Measurements from ENCODE around the gene LAMB4. TPM values are rescaled to one million over a fixed set of nuclear protein-coding genes. Genes with fewer than 3 reads are reported as not detected.
A peak's percentile ranks its signal among the peaks of the same experiment; 100 is the strongest.

LAMB4 gene
- total RNA-seq, 1 donor from 2014 or later = not detected

DNA sequence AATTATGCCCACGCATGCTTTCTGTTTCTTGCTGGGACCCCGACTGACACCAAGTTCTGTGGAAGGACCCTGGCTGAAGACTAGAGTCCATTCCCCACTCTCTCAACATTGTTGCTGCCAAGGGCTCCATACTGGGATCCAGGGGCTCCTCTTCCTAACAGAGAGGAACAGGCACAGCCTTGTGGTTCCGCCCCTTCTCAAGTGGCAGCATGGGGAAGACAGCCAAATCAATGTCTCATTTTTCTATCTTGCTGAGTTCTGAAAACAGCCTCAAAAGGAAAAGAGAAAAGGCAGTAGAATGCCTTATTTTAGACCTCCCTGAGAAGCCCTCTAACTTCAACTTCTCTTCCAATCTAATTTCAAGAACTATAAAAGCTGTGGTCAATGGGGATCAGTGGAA lies 103.5 kb downstream of the LAMB4 start:
- H3K4me1 ChIP-seq = peaks cover 11% of the 10 kb centered on the region
- H3K4me3 ChIP-seq = no peak overlapping the region
- DNase-seq (no peak), ATAC-seq (no peak)
- TF ChIP-seq, protein P1, sequence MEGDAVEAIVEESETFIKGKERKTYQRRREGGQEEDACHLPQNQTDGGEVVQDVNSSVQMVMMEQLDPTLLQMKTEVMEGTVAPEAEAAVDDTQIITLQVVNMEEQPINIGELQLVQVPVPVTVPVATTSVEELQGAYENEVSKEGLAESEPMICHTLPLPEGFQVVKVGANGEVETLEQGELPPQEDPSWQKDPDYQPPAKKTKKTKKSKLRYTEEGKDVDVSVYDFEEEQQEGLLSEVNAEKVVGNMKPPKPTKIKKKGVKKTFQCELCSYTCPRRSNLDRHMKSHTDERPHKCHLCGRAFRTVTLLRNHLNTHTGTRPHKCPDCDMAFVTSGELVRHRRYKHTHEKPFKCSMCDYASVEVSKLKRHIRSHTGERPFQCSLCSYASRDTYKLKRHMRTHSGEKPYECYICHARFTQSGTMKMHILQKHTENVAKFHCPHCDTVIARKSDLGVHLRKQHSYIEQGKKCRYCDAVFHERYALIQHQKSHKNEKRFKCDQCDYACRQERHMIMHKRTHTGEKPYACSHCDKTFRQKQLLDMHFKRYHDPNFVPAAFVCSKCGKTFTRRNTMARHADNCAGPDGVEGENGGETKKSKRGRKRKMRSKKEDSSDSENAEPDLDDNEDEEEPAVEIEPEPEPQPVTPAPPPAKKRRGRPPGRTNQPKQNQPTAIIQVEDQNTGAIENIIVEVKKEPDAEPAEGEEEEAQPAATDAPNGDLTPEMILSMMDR (IDR thresholded peaks at IDR 0.05) = no peak
- H3K27ac ChIP-seq = no peak overlapping the region
- H3K9me3 ChIP-seq = no peaks in the 10 kb centered on the region
- intact Hi-C loops (cut with DNase I) = no loop called here
- H3K36me3 ChIP-seq = no peaks in the 10 kb centered on the region
- no peaks in the 10 kb centered on the region for H3K27me3 ChIP-seq

DNA sequence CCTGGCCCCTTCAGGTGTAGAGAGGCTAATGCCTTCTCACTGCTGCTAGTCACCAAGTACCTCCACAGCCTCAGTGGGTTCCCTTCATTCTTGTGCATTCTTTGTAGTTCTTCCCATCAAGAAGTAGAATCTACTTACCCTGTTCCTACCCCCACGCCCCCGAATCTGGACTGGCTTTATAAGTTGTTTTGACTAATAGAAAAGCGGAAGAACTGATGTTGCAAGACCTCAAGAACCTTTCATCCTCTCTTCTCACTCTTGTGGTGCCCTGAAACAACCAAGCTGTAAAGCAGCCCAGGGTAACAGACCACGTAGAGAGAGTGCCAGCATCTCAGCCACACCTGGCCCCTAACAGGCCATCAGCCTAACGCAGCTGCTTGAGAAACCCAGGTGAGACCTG lies 104.0 kb downstream of the LAMB4 start:
- H3K27ac ChIP-seq = no peak overlapping the region
- H3K4me3 ChIP-seq = no peak overlapping the region
- DNase-seq (no peak), ATAC-seq (peak; percentile 41)
- no peaks in the 10 kb centered on the region for H3K9me3 ChIP-seq
- H3K27me3 ChIP-seq = no peaks in the 10 kb centered on the region
- TF ChIP-seq, protein P1 (IDR thresholded peaks at IDR 0.05) = no peak
- intact Hi-C loops (cut with DNase I) = no loop called here
- peaks cover 11% of the 10 kb centered on the region for H3K4me1 ChIP-seq
- no peaks in the 10 kb centered on the region for H3K36me3 ChIP-seq

DNA sequence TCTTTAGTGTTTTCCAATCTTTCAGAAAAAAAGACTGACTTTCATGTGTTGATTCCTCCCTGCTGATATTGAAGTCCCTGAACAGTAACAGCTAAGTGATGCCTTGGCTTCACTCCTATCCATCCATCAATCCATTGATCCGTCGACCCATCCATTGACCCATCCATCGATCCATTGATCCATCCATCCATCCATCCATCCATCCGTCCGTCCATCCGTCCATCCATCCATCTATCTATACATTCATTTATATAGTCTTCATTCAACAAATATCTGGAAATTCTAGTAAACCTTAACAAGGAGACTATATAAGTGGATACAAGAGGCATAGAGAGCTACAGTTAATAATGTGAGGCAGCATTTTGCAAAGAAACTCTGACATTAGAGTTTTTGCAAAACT lies 105.6 kb downstream of the LAMB4 start:
- Histone ChIP-seq H3K27ac (no peak overlapping the region), H3K36me3 (no peaks in the 10 kb centered on the region), H3K4me3 (no peak overlapping the region), H3K27me3 (no peaks in the 10 kb centered on the region), H3K9me3 (no peaks in the 10 kb centered on the region), H3K4me1 (peaks cover 11% of the 10 kb centered on the region)
- intact Hi-C loops (cut with DNase I) = no loop called here
- ATAC-seq = no peak
- no peak for DNase-seq
- TF ChIP-seq, protein P1 (IDR thresholded peaks at IDR 0.05) = no peak

DNA sequence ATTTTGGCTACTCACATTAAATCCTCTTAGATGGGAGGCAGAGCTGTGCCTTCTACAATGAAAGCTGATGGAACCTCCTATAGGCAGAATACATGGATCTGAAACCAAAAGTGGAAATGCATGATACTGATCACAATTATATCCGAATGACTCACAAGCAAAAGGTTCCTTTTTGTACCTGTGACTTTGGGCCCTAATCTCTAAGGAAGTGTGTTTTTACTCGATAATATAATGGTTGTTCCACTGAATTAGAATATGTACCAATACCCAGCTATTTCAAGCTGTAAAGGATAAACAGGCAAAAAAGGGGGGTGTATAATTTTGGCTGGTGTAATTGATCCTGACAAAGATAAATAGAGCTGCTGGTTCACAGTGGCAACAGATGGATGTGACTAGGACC lies 109.6 kb downstream of the LAMB4 start:
- TF ChIP-seq, protein P1 (IDR thresholded peaks at IDR 0.05) = no peak

DNA sequence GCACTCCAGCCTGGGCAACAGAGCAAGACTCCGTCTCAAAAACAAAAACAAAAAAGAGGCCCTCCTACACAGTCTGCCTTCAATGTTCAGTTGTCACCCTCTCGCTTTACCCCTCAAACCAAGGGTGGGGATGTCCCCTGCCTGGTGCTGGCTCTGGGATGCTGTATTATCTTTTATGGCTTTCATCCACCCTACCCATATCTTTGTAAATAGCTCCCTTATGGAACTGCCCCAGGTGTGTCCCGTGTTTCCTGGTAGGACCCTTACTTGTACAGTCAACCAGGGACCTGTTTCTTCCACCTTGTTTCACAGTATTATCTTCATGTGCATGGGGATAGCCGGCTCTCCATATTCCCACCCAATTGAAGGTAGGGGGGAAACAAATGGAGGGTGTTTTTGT lies 111.5 kb downstream of the LAMB4 start:
- H3K27me3 ChIP-seq = no peaks in the 10 kb centered on the region
- no peaks in the 10 kb centered on the region for H3K4me1 ChIP-seq
- H3K9me3 ChIP-seq = no peaks in the 10 kb centered on the region
- H3K36me3 ChIP-seq = no peaks in the 10 kb centered on the region
- H3K4me3 ChIP-seq = no peak overlapping the region
- DNase-seq (no peak), ATAC-seq (no peak)
- TF ChIP-seq, protein P1 (IDR thresholded peaks at IDR 0.05) = no peak
- no peak overlapping the region for H3K27ac ChIP-seq
- intact Hi-C loops (cut with DNase I) = no loop called here

More for the DNA sequence above, 109.6 kb downstream of the LAMB4 start:
- no peak for DNase-seq
- no peak overlapping the region for H3K4me3 ChIP-seq
- intact Hi-C loops (cut with DNase I) = no loop called here
- no peak overlapping the region for H3K27ac ChIP-seq
- H3K4me1 ChIP-seq = no peaks in the 10 kb centered on the region
- no peaks in the 10 kb centered on the region for H3K36me3 ChIP-seq
- H3K27me3 ChIP-seq = no peaks in the 10 kb centered on the region
- H3K9me3 ChIP-seq = no peaks in the 10 kb centered on the region
- no peak for ATAC-seq

DNA sequence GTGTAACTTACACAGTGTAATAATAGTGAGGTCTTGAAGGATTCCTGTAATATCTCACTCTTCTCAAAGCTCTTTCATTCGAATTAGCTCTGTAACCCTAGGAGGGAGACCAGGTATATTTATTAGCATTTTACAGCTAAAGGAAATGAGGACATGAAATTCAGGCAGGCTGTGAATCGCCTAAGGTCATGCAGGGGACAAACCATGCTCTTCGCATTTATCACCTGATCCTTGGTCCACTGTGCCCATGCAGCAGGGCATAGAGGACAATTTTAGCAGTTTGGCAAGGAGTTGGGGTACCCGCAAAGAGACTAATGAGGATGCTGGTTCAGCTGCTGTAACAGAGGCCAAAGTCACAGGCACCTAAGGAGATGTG lies 112.4 kb downstream of the LAMB4 start:
- ATAC-seq = no peak
- TF ChIP-seq, protein P1 (IDR thresholded peaks at IDR 0.05) = no peak
- intact Hi-C loops (cut with DNase I) = no loop called here
- no peak overlapping the region for H3K4me3 ChIP-seq
- no peaks in the 10 kb centered on the region for H3K36me3 ChIP-seq
- H3K27me3 ChIP-seq = no peaks in the 10 kb centered on the region
- H3K9me3 ChIP-seq = no peaks in the 10 kb centered on the region
- H3K27ac ChIP-seq = no peak overlapping the region
- DNase-seq = no peak
- H3K4me1 ChIP-seq = no peaks in the 10 kb centered on the region
